SU-DHL-6 (cell line): ENCODE measurements around the gene FURIN.

Experiments
- H2AFZ ChIP-seq: fragments of 200-600 bp; sonication (generic); 2 replicates; pipeline ENCODE4 v1.6.1; 2014; ENCODE audit warnings: low read depth, mild to moderate bottlenecking, moderate library complexity, mixed read lengths, antibody characterized with exemption, low read length; ENCODE audit not compliant: severe bottlenecking
- H3F3A ChIP-seq: fragments of 200-600 bp; shearing (Covaris generic); 2 replicates; pipeline ENCODE4 v1.6.0; 2016; ENCODE audit warnings: antibody characterized with exemption, mild to moderate bottlenecking; ENCODE audit not compliant: insufficient read depth
- H3K27ac ChIP-seq: fragments of 200-600 bp; sonication (generic); 2 replicates; pipeline ENCODE4 v1.5.1; 2016; ENCODE audit warnings: low read depth, mild to moderate bottlenecking, low read length, moderate library complexity, mixed read lengths
- H3K27me3 ChIP-seq: fragments of 200-600 bp; sonication (generic), shearing (Covaris generic); 2 replicates; pipeline ENCODE4 v1.6.0; 2014; ENCODE audit warnings: mild to moderate bottlenecking, low read length
- H3K36me3 ChIP-seq: fragments of 200-600 bp; sonication (generic); 2 replicates; pipeline ENCODE4 v1.6.1; 2014; ENCODE audit warnings: mild to moderate bottlenecking, low read length, mixed read lengths
- H3K4me2 ChIP-seq: fragments of 300-600, 200-600 bp; shearing (Covaris generic), sonication (generic); 2 replicates; pipeline ENCODE4 v1.6.0; 2014; ENCODE audit warnings: low read length, low read depth, mild to moderate bottlenecking; ENCODE audit not compliant: poor library complexity, severe bottlenecking
- H3K4me3 ChIP-seq: fragments of 200-600 bp; sonication (generic); 2 replicates; pipeline ENCODE4 v1.5.1; 2014; ENCODE audit warnings: antibody characterized with exemption, low read length, mild to moderate bottlenecking, mixed read lengths; ENCODE audit not compliant: insufficient read depth, poor library complexity, severe bottlenecking
- H3K79me2 ChIP-seq: fragments of 200-600 bp; sonication (generic); 2 replicates; pipeline ENCODE4 v1.6.1; 2014; ENCODE audit warnings: mild to moderate bottlenecking, low read length, moderate library complexity; ENCODE audit not compliant: insufficient read depth
- H3K9ac ChIP-seq: fragments of 200-600 bp; sonication (generic); 2 replicates; pipeline ENCODE4 v1.7.0; 2014; ENCODE audit warnings: mild to moderate bottlenecking, low read length
- H3K9me2 ChIP-seq: fragments of 200-600 bp; sonication (generic); replicated peaks from 2 replicates; pipeline ENCODE4 v1.6.1; 2014; ENCODE audit warnings: low read length; ENCODE audit not compliant: insufficient read depth
- H3K9me3 ChIP-seq: fragments of 200-600 bp; sonication (generic); 2 replicates; pipeline ENCODE4 v1.6.1; 2014; ENCODE audit warnings: low read length, mixed read lengths; ENCODE audit not compliant: insufficient read depth
- H4K20me1 ChIP-seq: fragments of 200-600 bp; sonication (generic); 2 replicates; pipeline ENCODE4 v1.6.1; 2014; ENCODE audit warnings: low read depth, mild to moderate bottlenecking, antibody characterized with exemption, low read length, moderate library complexity, mixed read lengths
- CTCF ChIP-seq: fragments of 200-600 bp; sonication (generic); IDR thresholded peaks from one replicate; pipeline ENCODE4 v1.5.1; 2017; ENCODE audit warnings: antibody characterized with exemption, mild to moderate bottlenecking, low read length, moderate library complexity; ENCODE audit not compliant: insufficient read depth, poor library complexity, severe bottlenecking
- EZH2phosphoT487 ChIP-seq: fragments of 200-600 bp; sonication (generic), shearing (Covaris generic); conservative IDR thresholded peaks from 2 replicates; pipeline ENCODE4 v1.6.1; 2018; ENCODE audit warnings: mild to moderate bottlenecking, antibody characterized with exemption, low read length, moderate library complexity, mixed read lengths

The FURIN gene

GRCh38 chr15:90837094-90837493 is 31.3 kb upstream of the FURIN start:
- H3K9me3 ChIP-seq, result no peaks in the 10 kb centered on the region
- no peaks in the 10 kb centered on the region for H3K9me2 ChIP-seq
- H3K79me2 ChIP-seq, result no peaks in the 10 kb centered on the region
- no peaks in the 10 kb centered on the region for H3K36me3 ChIP-seq
- no peaks in the 10 kb centered on the region for H3K27me3 ChIP-seq
- H3K9ac ChIP-seq, result no peak overlapping the region
- no peak overlapping the region for H3K27ac ChIP-seq
- H3K4me2 ChIP-seq, result no peak overlapping the region
- no peak for TF ChIP-seq EZH2phosphoT487
- no peak for TF ChIP-seq CTCF
- no peaks in the 10 kb centered on the region for H3F3A ChIP-seq
- no peaks in the 10 kb centered on the region for H4K20me1 ChIP-seq
- no peak overlapping the region for H2AFZ ChIP-seq
- no peak overlapping the region for H3K4me3 ChIP-seq

- Histone ChIP-seq H3K79me2 (no peaks in the 10 kb centered on the region), H3F3A (no peaks in the 10 kb centered on the region), H4K20me1 (no peaks in the 10 kb centered on the region), H3K4me2 (no peak overlapping the region), H3K27ac (no peak overlapping the region), H3K4me3 (no peak overlapping the region), H3K27me3 (no peaks in the 10 kb centered on the region), H3K36me3 (no peaks in the 10 kb centered on the region), H3K9me3 (no peaks in the 10 kb centered on the region), H3K9me2 (no peaks in the 10 kb centered on the region), H3K9ac (no peak overlapping the region), H2AFZ (no peak overlapping the region)
- TF ChIP-seq CTCF (no peak), EZH2phosphoT487 (no peak)
Measured at GRCh38 chr15:90838139-90838538, 30.2 kb upstream of the FURIN start.

GRCh38 chr15:90838544-90838943 is 29.8 kb upstream of the FURIN start:
- Histone ChIP-seq H3F3A (no peaks in the 10 kb centered on the region), H2AFZ (no peak overlapping the region), H3K4me3 (no peak overlapping the region), H3K27ac (no peak overlapping the region), H3K4me2 (no peak overlapping the region), H3K9ac (no peak overlapping the region), H3K79me2 (no peaks in the 10 kb centered on the region), H4K20me1 (no peaks in the 10 kb centered on the region), H3K9me3 (no peaks in the 10 kb centered on the region), H3K36me3 (no peaks in the 10 kb centered on the region), H3K9me2 (no peaks in the 10 kb centered on the region), H3K27me3 (no peaks in the 10 kb centered on the region)
- TF ChIP-seq EZH2phosphoT487 (no peak), CTCF (no peak)
